Cardiac muscle cell (in vitro differentiated cells and primary cell): ENCODE data around the gene PIK3C2G. TPM values are rescaled to one million over a fixed set of nuclear protein-coding genes. Genes with fewer than 3 reads are reported as not detected.

Experiments
- DNase-seq, 2 donors: peaks; one replicate each; pipeline versions ENCODE4 v3.0.0 to v3.0.0-alpha.2; 2010 to 2017; ENCODE audit warnings: low read depth in 1 of 2, low spot score in 1 of 2
- H3K27ac ChIP-seq: fragments of 200-600 bp; sonication (generic); 2 replicates; pipeline ENCODE4 v1.5.1; 2016
- H3K27me3 ChIP-seq: fragments of 200-600 bp; sonication (generic); 2 replicates; pipeline ENCODE4 v1.6.0; 2016; ENCODE audit warnings: control low read depth
- H3K36me3 ChIP-seq: fragments of 200-600 bp; sonication (generic); 2 replicates; pipeline ENCODE4 v1.5.1; 2016; ENCODE audit warnings: control low read depth
- H3K4me1 ChIP-seq: fragments of 200-600 bp; sonication (generic); 2 replicates; pipeline ENCODE4 v1.8.1; 2017; ENCODE audit warnings: low read depth, mild to moderate bottlenecking, mixed run types
- H3K4me3 ChIP-seq: fragments of 200-600 bp; sonication (generic); 2 replicates; pipeline ENCODE4 v1.5.1; 2016; ENCODE audit warnings: mild to moderate bottlenecking
- H3K9me3 ChIP-seq: fragments of 200-600 bp; sonication (generic); 2 replicates; pipeline ENCODE4 v1.5.1; 2017; ENCODE audit warnings: low read depth, mild to moderate bottlenecking, control low read depth
- CTCF ChIP-seq: IDR thresholded peaks from 2 replicates; pipeline ENCODE4 v1.5.1; 2012; ENCODE audit warnings: low read depth, mild to moderate bottlenecking, low read length
- polyA plus RNA-seq: library from polyadenylated mRNA; unstranded; fragments of >200 nt; fragmentation: Nextera tagmentation; extraction: Ambion mirVana; gene quantifications from 2 replicates; pipeline ENCODE4 v1.2.1, GENCODE V29; 2016
- total RNA-seq: library from RNA; depleted of rRNA; stranded (reverse); fragments of >200 nt; gene quantifications from 2 replicates; pipeline ENCODE4 v1.2.3, GENCODE V29; 2016

The PIK3C2G gene
- total and polyA plus RNA-seq, 2 experiments from 2014 or later: not detected

- H3K4me1 ChIP-seq: no peaks in the 10 kb centered on the region
- H3K27me3 ChIP-seq: no peaks in the 10 kb centered on the region
- no peak for TF ChIP-seq CTCF
- H3K4me3 ChIP-seq: no peak overlapping the region
- H3K9me3 ChIP-seq: no peaks in the 10 kb centered on the region
- DNase-seq: no peak
- H3K36me3 ChIP-seq: no peaks in the 10 kb centered on the region
- H3K27ac ChIP-seq: no peak overlapping the region
Measured at GRCh38 chr12:18422871-18423270, 161.6 kb downstream of the PIK3C2G start.

GRCh38 chr12:18424857-18425256 is 163.5 kb downstream of the PIK3C2G start:
- Histone ChIP-seq H3K4me1 (peaks cover 12% of the 10 kb centered on the region), H3K9me3 (no peaks in the 10 kb centered on the region), H3K27me3 (no peaks in the 10 kb centered on the region), H3K27ac (no peak overlapping the region), H3K4me3 (no peak overlapping the region), H3K36me3 (no peaks in the 10 kb centered on the region)
- no peak for DNase-seq
- no peak for TF ChIP-seq CTCF

- no peaks in the 10 kb centered on the region for H3K36me3 ChIP-seq
- no peak overlapping the region for H3K4me3 ChIP-seq
- peaks cover 14% of the 10 kb centered on the region for H3K4me1 ChIP-seq
Measured at GRCh38 chr12:18427520-18427919, 166.2 kb downstream of the PIK3C2G start.

DNA sequence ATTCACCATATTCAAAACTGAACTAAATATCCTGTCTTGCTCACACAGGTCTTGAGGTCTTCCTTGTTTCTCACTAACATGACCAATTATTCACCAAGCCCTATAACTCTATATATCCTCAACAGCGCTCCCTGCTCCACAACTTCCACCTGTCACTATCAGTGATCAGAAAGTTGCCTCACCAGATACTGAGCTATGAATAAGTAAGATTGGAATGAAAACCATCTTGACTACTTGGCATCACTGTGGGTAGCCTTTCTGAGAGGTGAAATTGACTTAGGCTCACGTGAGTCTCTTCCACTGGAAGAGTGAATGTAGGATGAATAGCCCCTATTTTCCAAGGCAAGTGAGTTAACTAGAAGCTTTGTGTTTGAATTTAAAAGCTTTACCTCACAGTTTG is 167.1 kb downstream of the PIK3C2G start:
- no peak for DNase-seq

More at GRCh38 chr12:18427520-18427919, 166.2 kb downstream of the PIK3C2G start:
- Histone ChIP-seq H3K27me3 (no peaks in the 10 kb centered on the region), H3K27ac (no peak overlapping the region), H3K9me3 (no peaks in the 10 kb centered on the region)
- TF ChIP-seq CTCF: no peak
- DNase-seq: no peak

DNA sequence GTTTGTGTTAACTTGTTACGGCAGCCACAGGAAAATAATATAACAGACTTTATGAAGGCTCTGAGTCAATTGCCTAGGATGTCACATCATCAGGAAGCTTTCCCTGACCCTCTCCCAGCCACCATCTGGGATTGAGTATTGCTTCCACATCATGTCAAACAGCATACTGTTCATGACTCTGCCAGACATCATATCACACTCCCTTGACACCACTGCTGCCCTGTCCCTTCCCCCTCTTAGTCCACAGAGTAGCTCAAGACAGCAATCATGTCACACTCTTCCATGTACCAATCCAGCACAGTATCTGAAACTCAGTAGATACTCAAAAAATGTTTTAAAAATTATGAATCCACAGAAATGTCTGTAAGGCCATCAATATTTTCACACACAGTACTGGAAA is 168.0 kb downstream of the PIK3C2G start:
- no peaks in the 10 kb centered on the region for H3K9me3 ChIP-seq
- no peaks in the 10 kb centered on the region for H3K27me3 ChIP-seq
- peaks cover 14% of the 10 kb centered on the region for H3K4me1 ChIP-seq
- peak in 1 of 2 donors; percentile 63 for DNase-seq
- TF ChIP-seq CTCF: no peak
- H3K36me3 ChIP-seq: no peaks in the 10 kb centered on the region
- no peak overlapping the region for H3K4me3 ChIP-seq
- H3K27ac ChIP-seq: peak overlapping the region; percentile 25

More for the DNA sequence above, 167.1 kb downstream of the PIK3C2G start:
- no peak for TF ChIP-seq CTCF
- Histone ChIP-seq H3K27ac (no peak overlapping the region), H3K4me1 (peaks cover 14% of the 10 kb centered on the region), H3K4me3 (no peak overlapping the region), H3K27me3 (no peaks in the 10 kb centered on the region), H3K36me3 (no peaks in the 10 kb centered on the region), H3K9me3 (no peaks in the 10 kb centered on the region)
